SHP77 treated with DMSO at 0.1 percent for 48 hours (cell line): ENCODE results near the gene INO80E.

Experiments
- DNase-seq: peaks from one replicate; lab custom pipeline; 2025; lab: John Stamatoyannopoulos, UW

INO80E gene

DNA sequence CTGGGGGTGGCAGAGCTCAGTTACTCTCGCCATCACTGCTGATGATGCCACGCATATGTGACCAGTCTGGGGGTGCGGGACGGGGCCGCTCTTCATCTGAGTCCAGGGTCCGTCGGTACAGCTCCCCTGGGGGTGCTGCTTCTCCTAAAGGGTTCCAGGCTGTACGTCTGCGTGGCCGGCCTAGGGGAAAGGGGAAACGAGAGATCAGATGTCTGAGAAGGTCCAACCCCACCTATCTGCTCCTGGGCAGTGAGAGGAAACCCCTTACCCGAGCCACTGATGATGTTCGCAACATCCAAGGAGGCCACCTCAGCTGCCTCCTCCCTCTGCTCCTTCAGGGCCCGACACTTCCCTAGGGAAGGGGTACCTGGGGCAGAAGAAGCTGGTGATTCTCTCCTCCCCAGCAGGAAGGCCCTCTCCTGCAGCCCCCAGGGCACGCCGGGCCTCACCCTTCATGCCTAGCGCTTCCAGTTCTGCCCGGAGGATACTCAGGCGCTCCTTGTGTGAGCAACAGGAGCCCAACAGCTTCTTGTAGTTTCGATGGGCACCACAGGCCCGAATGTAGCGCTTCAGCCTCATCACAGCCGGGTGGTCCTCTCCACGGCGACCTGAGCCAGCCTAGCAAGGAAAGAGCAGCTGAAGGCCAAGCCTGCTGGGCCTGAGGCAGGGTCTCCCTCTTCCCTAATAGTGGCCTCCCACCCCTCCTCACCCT is 2.7 kb upstream of the INO80E start:
- DNase-seq: no peak

GRCh38 chr16:29993903-29994599 is 2.0 kb upstream of the INO80E start:
- DNase-seq: no peak

DNA sequence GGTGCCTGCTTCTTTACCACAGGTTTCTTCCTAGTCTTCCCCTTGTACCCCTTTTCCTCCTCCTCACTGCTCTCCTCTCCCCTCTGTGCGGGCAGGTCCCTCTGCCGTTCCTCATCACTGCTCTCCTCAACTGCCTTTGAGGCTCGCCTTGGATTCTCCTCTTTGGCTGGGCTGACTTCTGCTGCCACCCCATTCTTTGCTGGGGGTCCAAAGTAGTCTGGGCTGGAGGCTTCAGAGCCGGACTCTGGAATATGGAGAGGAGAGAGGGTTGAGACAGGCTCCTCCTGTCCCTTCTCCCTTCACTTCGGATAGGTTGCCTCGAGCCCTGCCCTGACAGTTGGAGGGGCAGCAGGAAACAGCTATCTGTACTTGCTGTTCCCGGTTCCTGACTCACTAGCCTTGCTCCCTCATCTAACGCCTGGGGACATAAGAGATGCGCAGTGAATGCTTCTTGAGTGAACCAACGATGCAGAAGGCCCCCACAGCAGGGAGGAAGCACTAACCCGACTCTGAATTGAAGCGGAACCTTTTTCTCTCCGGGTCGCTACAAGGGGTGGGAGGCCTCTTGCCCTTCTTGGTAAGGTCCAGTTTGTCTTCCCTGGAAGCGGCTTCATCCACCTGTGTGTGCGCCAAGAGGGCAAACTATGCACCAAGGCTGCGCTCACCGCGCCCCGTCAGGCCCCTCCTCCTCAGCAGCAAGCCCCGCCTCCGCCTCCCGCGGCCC is 1.3 kb upstream of the INO80E start:
- DNase-seq: no peak

- peak; percentile 88 for DNase-seq
Measured at GRCh38 chr16:29995324-29995910, 624 bp upstream of the INO80E start, which contains the start of gene HIRIP3. Gene HIRIP3, minus strand, starts transcription at chr16:29995617. Its CDS starts 12 bp downstream, at chr16:29995605.

- DNase-seq: no peak
Measured at GRCh38 chr16:29996766-29997250, 767 bp downstream of the INO80E start.

DNA sequence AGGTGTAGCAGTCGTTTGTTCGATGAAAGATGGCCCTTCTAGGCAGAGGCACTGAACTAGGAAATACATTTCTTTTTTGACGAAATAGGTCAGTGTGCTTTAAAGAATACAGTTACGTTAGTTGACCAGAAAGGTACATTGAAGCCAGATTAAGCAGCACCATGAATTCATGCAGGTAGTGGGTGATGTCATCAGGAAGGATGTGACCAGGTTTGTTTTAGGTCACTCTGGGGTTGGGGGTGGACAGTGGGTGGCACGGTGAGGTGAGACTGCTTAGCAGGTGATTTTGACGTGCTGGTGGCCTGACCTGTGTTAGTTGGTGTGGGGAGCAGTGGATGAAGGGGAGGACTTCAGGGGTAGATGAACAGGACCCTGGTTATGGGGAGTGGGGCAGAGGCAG is 3.6 kb downstream of the INO80E start:
- DNase-seq: no peak

DNA sequence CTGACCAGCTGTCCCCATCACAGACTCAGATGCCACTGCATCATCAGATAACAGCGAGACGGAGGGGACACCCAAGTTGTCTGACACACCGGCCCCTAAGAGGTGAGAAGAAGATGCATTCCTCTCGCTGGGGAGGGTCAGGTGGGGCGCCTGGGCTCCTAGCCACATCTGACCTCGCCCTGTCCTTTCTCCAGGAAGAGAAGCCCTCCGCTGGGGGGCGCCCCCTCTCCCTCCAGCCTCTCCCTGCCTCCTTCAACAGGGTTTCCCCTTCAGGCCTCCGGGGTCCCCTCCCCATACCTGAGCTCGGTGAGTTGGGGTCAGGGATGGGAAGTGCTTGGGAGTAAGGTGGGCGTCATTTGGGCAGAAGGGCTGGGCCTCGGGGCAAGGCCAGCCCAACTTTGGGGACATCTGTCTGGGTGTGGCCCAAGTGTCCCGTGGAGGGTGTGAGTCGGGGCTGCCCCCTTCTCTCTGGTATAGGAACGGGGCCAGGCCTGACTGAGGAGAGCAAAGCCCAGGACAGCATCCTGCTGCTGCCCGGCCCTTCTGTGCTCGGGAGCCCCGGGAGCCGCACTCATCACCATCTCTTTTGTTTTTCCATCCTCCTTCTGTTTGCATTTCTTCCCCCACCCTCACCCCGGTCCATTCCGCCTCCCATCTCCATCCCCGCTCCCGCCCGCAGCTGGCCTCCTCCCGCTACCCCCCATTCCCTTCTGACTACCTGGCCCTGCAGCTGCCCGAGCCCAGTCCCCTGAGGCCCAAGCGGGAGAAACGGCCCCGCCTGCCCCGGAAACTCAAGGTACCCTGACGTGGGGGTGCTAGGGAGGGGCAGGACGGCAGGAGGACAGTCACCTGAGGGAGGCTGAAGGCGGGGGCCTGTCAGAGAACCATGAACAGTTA is 4.9 kb downstream of the INO80E start:
- no peak for DNase-seq

DNA sequence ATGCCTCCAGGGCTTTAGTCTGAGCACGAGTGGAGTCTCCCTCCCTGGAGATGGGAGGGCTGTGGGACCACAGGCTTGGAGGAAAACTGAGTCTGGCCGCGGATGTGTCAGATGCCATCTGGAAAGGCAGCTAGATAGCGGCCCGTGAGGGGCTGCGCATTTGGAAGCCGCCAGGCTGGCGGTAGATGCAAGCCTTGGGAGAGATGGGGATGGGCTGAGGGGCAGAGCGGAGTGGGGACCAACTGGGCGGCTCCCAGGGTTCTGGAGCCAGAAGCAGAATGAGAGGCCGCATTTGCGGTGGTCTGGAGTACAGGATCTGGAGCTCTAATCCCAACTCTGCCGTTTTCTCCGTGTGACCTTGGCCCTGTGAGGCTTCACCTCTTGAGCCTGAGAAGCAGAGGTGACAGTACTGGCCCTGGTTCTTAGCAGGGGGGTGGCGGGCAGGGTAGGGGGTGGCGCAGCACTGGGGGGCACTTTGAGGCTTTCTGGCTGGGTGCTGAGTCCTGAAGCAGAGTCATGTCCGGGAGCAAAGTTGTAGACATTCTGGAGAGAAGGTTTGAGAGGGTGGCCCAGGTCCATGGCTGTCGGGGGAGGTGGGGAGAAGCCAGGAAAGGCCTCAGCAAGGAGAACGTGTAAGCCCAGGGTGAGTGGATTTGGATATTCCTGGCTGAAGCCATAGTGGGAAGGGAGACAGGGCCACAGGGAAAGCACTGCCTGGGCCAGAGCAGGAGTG is 6.7 kb downstream of the INO80E start:
- DNase-seq: no peak

DNA sequence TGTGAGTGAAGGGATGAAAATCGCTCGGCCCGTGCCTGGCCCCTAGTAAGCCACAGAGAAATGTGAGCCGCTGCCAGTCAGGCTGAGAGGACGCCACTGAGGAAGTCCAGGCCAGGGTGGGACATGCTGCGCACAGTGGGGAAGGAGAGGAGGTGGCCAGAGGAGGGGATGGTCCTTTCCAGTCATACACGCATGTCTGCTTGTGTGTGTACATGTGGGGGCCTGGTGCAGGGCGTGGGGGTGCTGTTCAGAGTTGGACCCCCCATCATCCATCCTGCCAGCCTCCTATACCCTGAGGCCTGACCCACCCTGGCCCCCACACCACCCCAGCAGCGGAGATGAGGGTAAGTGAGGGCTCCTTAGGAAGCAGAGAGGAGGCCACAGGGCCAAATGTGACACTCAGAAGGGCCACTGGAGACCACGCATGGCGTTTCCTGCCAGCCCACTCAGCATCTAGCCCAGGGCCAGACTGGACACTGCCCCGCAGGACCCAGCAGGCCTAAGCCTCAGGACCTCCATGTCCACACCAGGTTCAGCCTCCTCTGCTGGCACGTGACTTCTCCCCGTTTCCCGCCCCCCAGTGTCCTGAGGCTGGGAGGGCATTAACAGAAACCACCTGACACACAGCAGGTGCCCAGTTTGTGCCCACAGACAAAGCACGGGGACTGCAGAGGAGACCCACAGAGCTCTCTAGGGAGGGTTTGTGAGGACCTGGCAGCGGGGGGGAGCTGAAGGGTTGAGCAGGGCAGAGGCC is 7.8 kb downstream of the INO80E start:
- DNase-seq: no peak

DNA sequence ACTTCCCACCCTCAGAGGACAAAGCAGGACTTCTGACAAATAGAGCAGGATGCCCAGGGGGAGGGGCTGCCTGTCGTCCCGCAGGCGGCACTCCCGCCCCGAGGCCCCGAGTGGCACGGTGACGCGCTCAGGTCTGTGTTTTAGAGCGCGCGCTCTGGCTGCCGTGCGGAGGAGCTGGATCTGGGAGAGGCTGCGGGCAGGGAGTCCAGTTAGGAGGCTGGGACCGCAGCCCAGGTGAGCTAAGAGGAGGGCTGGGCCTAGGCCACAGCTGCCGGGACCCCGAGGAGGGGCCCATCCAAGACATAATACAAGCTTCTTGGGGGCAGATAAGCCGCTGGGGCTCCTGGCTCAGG is 8.4 kb downstream of the INO80E start:
- DNase-seq: no peak

GRCh38 chr16:30004811-30005242 is 8.8 kb downstream of the INO80E start:
- no peak for DNase-seq

DNA sequence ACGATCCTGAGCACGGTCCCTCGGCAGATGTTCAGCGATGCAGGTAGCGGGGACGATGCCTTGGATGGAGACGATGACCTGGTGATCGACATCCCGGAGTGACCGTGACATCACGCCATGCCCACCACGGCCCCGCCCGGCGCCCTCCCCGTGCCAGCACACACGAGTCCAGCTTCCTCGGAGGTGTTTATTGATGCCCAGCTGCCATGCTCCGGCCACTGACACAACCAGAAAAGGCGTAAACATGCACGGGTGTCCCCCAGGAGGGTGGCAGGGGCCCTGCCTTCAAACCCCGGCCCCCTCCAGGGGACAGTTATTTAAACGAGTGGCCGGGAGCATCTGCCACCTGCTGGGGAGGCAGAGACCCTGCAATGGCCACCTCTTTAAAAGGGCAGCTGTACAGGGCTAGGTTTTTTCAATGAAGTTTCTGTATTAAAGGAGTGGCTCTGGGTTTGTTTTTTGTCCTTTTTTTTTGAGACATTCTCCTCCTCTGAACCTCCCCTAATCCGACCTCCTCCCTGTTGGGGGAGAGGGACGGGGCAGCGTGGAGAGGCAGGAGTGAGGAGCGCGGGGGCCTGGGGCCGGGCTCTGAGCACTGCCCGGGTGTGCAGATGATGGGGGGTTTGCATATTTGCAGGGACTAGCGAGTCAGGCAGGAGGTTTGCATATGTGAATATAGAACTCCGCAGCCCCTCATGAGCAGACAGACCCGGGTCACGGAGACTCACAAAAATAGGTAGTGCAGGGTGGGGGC is 9.5 kb downstream of the INO80E start:
- DNase-seq: peak; percentile 30

DNA sequence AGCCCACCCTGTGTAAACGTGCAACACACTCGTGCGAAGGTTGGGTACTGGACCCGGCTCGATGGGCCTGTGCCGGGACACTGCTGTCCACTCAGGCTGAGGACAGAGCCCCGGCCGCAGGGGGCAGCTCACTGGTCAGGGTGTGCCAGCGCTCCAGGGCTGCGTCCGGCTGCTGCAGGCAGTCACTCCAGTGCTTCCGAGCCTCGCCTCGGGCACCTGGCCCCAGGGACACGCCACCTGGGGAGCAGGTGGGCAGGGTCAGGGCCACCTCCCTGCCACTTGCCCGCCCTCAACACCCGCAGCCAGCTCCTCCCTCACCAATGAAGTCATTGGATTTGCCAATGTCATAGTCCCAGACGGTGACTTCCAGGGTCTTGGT is 10.0 kb downstream of the INO80E start:
- DNase-seq: no peak

GRCh38 chr16:30006659-30007377 is 10.8 kb downstream of the INO80E start:
- DNase-seq: no peak

DNA sequence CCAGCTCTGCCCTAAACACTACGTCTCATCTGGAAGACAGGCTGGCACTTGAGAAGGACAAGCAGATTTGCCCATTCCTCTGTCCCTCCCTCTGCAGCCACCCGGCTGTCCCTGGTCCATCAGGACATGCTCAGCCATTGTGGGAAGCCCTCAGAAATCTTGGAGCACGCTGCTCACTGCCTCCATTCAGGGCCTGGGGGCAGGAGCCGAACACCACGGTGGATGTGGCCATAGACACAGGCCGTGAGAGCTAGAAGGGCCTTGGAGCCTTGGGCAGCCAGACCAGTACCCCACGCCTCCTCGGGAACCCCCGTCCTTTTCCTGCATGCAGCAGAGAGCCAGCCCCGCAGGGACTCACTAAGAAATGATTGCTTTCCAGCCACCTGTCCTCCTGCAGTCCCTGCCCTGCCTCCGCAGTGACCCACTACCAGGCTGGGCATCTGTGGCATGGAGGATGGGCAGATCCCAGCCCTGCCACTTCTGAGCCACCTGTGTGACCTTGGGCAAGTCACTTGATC is 11.4 kb downstream of the INO80E start:
- DNase-seq: no peak

- DNase-seq: no peak
Measured at GRCh38 chr16:30009085-30009862, 13.2 kb downstream of the INO80E start.

- no peak for DNase-seq
Measured at GRCh38 chr16:30009990-30010843, 14.2 kb downstream of the INO80E start.
